A673 (cell line): ENCODE results near the gene NME9. TPM values are rescaled to one million over a fixed set of nuclear protein-coding genes. Genes with fewer than 3 reads are reported as not detected.

Experiments used
- BruUV-seq: library from RNA; stranded (reverse); fragments of 400-500 nt; replicated peaks from 2 replicates; lab custom pipeline; 2021; lab: Mats Ljungman, UMichigan
- CTCF ChIA-PET: fragments of 300-600 bp; sonication (Branson Sonifier 250); formaldehyde crosslinking; loops from one replicate; lab custom pipeline; 2022; ENCODE audit warnings: antibody characterized with exemption; lab: Charles Lee
- POLR2A ChIA-PET: fragments of 300-600 bp; sonication (Branson Sonifier 250); formaldehyde crosslinking; loops from one replicate; lab custom pipeline; 2022; ENCODE audit warnings: antibody characterized with exemption; ENCODE audit not compliant: low non-redundant PET; lab: Charles Lee
- DNase-seq: peaks from one replicate; pipeline ENCODE4 v3.0.0-alpha.2; 2015; ENCODE audit warnings: low spot score
- H3K27ac ChIP-seq: fragments of 200-600 bp; sonication (generic); 2 replicates; pipeline ENCODE4 v1.5.1; 2016; ENCODE audit warnings: mixed run types, low read depth, mild to moderate bottlenecking, mixed read lengths, antibody characterized with exemption, low read length; ENCODE audit not compliant: poor library complexity, severe bottlenecking
- H3K27me3 ChIP-seq: fragments of 200-600 bp; sonication (generic); replicated peaks from 2 replicates; pipeline ENCODE4 v1.6.1; 2017; ENCODE audit warnings: mixed run types, low read depth, mild to moderate bottlenecking, mixed read lengths, antibody characterized with exemption, low read length; ENCODE audit not compliant: insufficient read depth, poor library complexity
- H3K36me3 ChIP-seq: fragments of 200-600 bp; sonication (generic); 2 replicates; pipeline ENCODE4 v1.6.1; 2016; ENCODE audit warnings: mixed run types, mild to moderate bottlenecking, mixed read lengths, antibody characterized with exemption, low read length; ENCODE audit not compliant: insufficient read depth, poor library complexity, severe bottlenecking
- H3K4me1 ChIP-seq: fragments of 200-600 bp; sonication (generic); 2 replicates; pipeline ENCODE4 v1.6.1; 2017; ENCODE audit warnings: mixed run types, mild to moderate bottlenecking, mixed read lengths, antibody characterized with exemption, low read length; ENCODE audit not compliant: insufficient read depth, poor library complexity, severe bottlenecking
- H3K4me3 ChIP-seq: fragments of 200-600 bp; sonication (generic); 2 replicates; pipeline ENCODE4 v1.5.1; 2016; ENCODE audit warnings: low read depth, mixed run types, mild to moderate bottlenecking, mixed read lengths, low read length; ENCODE audit not compliant: poor library complexity, severe bottlenecking
- H3K9me3 ChIP-seq: fragments of 200-600 bp; sonication (generic); 2 replicates; pipeline ENCODE4 v1.6.1; 2016; ENCODE audit warnings: mixed run types, low read depth, mild to moderate bottlenecking, mixed read lengths, antibody characterized with exemption, low read length; ENCODE audit not compliant: poor library complexity, severe bottlenecking
- EZH2 ChIP-seq: fragments of 200-600 bp; sonication (generic); IDR thresholded peaks from 2 replicates; pipeline ENCODE4 v1.6.1; 2017; ENCODE audit warnings: borderline replicate concordance, low read depth, mild to moderate bottlenecking, mixed read lengths, antibody characterized with exemption, low read length; ENCODE audit not compliant: poor library complexity, severe bottlenecking
- intact Hi-C: fragments of 100-400 bp; cut with micrococcal nuclease; formaldehyde crosslinking; loops from one replicate; pipeline ENCODE4 v1.10.0; 2022; ENCODE audit not compliant: unreplicated experiment
- total RNA-seq: library from RNA; stranded (reverse); gene quantifications from 2 replicates; pipeline ENCODE4 v1.2.3, GENCODE V29; 2021
- TF ChIP-seq, protein P1 (sequence below): fragments of 300-800, 200-600 bp; sonication (generic); conservative IDR thresholded peaks from 2 replicates; pipeline ENCODE4 v1.5.1; 2017; ENCODE audit warnings: low read depth, mild to moderate bottlenecking, antibody characterized with exemption, low read length, moderate library complexity, mixed read lengths

NME9 gene
- total RNA-seq, 1 experiment from 2014 or later: not detected

- TF ChIP-seq, protein P1, sequence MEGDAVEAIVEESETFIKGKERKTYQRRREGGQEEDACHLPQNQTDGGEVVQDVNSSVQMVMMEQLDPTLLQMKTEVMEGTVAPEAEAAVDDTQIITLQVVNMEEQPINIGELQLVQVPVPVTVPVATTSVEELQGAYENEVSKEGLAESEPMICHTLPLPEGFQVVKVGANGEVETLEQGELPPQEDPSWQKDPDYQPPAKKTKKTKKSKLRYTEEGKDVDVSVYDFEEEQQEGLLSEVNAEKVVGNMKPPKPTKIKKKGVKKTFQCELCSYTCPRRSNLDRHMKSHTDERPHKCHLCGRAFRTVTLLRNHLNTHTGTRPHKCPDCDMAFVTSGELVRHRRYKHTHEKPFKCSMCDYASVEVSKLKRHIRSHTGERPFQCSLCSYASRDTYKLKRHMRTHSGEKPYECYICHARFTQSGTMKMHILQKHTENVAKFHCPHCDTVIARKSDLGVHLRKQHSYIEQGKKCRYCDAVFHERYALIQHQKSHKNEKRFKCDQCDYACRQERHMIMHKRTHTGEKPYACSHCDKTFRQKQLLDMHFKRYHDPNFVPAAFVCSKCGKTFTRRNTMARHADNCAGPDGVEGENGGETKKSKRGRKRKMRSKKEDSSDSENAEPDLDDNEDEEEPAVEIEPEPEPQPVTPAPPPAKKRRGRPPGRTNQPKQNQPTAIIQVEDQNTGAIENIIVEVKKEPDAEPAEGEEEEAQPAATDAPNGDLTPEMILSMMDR: peak; percentile 43; the same call in 1 of the 2 replicates
- TF ChIP-seq EZH2: no peak
- no TSS peak for BruUV-seq
- Histone ChIP-seq H3K9me3 (no peaks in the 10 kb centered on the region), H3K4me1 (no peaks in the 10 kb centered on the region), H3K27me3 (peaks cover 13% of the 10 kb centered on the region), H3K36me3 (no peaks in the 10 kb centered on the region), H3K4me3 (peak within 1 kb of the TSS; percentile 55), H3K27ac (no peak within 1 kb of the TSS)
- ChIA-PET POLR2A (interaction anchor here (0.6 kb wide), 1 partner anchor 80 kb away, joined by 3 read pairs; no protein-coding TSS in a partner anchor), CTCF (no interaction called here)
- intact Hi-C loops: no loop called here
- DNase-seq: peak; percentile 48
Observed at GRCh38 chr3:138347960-138348753, 18.5 kb upstream of the NME9 start, which contains the start of gene MRAS. MRAS (plus strand) TSS chr3:138348579; CDS start chr3:138372884, 24,305 bp downstream.

DNA sequence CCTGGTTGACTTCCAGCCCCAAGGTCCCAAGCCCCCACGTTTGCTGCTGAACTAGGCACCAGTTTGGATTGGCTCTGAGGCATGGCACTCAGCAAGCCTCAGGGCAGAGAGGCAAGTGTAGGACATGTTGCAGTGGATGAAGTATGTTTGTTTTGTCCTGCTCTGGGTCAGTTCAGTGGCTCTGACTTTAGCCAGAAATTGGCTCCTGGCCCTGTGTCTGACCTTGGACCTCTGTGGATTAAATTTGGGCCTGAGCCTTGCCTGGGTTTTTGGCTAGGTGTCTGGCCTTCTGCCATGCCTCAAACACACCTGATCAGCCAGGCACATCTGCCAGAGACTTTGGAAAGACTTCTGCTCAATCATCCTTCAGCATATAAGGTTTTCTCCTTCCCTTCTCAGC, 15.1 kb upstream of the NME9 start:
- intact Hi-C loops: no loop called here
- POLR2A ChIA-PET: no interaction called here

GRCh38 chr3:138340511-138340910, 10.9 kb upstream of the NME9 start:
- no peak for DNase-seq
- no peak overlapping the region for H3K27ac ChIP-seq
- CTCF ChIA-PET: no interaction called here
- BruUV-seq: no TSS peak
- no peaks in the 10 kb centered on the region for H3K36me3 ChIP-seq
- no peak overlapping the region for H3K4me3 ChIP-seq
- H3K4me1 ChIP-seq: no peaks in the 10 kb centered on the region
- no peaks in the 10 kb centered on the region for H3K27me3 ChIP-seq
- POLR2A ChIA-PET: no interaction called here
- H3K9me3 ChIP-seq: no peaks in the 10 kb centered on the region
- intact Hi-C loops: no loop called here
- no peak for TF ChIP-seq EZH2

More for the DNA sequence above, 15.1 kb upstream of the NME9 start:
- TF ChIP-seq, protein P1: no peak
- H3K4me1 ChIP-seq: no peaks in the 10 kb centered on the region
- no peaks in the 10 kb centered on the region for H3K36me3 ChIP-seq
- no peak overlapping the region for H3K27ac ChIP-seq
- H3K4me3 ChIP-seq: no peak overlapping the region
- CTCF ChIA-PET: no interaction called here
- H3K27me3 ChIP-seq: peaks cover 13% of the 10 kb centered on the region
- no TSS peak for BruUV-seq
- no peaks in the 10 kb centered on the region for H3K9me3 ChIP-seq
- DNase-seq: no peak
